CD4-positive, alpha-beta T cell treated with Interferon alpha-2 for 1 hour (primary cell): ENCODE measurements around the gene KRT84.
"Not testable (repeated sequence)": the region's sequence is repeated elsewhere in the genome, so short reads cannot be mapped to it uniquely, and the experiment has no call there.

ENCODE experiments used
- DNase-seq, 2 donors: peaks; one replicate each; pipeline ENCODE4 v3.0.0-alpha.2; 2020 to 2022

KRT84 gene

DNA sequence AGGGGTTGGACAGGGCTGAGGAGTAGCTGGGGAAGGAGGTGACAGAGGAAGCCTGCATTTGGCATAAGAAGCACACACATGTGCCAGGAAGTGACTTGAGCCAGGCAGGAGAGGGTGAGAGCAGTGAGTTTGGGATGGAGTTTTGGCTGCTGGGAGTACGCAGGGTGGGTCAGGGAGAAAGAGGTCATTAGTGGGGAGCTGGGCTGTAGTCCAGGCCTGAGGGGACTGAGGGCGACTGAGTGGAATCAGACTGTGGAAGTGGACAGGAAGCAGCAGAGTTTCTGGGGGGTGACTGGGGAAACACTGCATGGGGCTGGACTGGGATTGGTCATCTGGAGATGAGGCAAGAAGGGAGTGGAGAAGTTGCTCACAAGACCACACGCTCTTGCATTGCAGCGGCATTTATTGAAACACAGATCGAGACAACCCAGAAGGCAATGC is 25.8 kb downstream of the KRT84 start:
- no peak for DNase-seq

GRCh38 chr12:52358575-52359350 is 26.7 kb downstream of the KRT84 start:
- no peak for DNase-seq

DNA sequence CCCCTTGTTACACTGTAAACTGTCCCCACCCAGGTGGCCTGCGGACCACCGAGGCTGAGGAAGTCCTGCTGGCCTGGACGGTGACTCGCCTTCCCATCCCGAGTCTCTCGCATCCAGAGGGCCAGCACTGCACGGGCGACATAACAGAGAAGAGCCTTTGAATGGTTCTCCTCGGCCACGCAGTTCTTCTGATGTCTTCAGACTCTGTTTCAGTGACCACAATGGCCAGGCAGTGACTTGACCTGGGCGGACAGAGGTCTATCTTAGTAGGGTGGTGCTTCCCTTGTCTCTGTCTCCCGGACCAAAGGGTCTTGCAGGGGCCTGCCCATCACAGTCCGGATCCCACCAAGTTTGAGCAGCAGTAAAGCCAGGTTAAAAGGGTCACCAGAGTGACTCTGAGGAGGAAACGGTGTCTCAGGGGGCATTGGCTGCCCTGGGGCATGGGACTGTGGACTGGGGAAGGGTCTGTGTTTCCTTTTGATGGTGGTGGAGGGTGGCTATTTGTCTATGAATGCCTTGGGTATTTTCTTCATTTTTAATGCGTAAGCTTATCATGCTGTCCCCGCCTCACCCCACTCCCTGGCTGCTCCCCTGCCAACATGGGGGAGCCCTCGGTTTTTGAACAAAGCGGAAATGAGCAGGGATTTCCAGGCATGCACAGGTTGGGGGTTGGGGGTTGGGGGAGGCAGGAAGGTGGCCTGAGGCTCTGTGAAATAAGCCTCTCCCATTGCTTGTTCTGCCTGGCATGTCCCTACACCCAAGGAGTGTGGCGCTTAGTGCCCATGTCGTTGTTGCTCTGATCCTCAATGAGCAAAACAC is 28.5 kb downstream of the KRT84 start:
- DNase-seq: no peak

- DNase-seq: no peak
Observed at GRCh38 chr12:52356031-52356761, 29.3 kb downstream of the KRT84 start.

- no peak for DNase-seq
Observed at GRCh38 chr12:52355176-52355575, 30.3 kb downstream of the KRT84 start.

DNA sequence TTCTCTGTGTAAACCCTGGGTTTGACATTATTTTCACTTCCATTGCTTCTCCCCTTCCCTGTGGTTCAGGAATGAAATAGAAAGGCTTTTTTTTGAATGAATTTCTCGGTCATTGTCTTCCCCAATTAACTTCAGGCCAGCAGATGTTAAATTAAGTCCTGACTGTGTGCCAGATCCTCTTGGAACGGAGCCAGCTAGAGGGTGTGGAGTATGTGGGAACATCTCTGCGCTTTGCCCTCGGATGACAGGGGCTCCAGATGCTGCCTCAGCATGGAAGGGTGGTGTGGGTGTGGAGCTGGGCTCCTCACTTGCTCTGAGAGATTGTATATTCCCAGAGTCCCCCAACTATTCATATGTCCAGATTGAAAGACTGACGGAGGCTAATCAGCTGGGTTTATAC is 31.3 kb downstream of the KRT84 start:
- DNase-seq: no peak

DNA sequence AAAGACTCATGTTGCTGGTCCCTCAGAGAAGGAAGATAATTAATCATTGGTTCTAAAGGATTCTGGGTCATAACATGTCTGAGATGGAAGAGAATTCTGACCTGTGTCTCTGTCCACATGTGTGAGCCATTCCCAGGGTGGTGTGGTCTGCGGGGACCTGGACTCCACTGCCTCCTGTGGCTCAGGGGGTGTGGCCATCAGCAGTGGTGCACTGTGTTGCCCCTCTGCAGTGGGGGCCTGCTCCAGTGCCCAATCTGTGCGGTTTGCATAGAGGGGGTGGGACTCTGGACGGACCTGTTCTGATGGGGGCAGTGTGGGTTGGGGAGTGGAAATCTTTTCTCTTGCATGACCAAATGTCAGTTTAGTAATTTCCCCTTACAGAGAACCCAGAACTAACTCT is 31.7 kb downstream of the KRT84 start:
- no peak for DNase-seq

DNA sequence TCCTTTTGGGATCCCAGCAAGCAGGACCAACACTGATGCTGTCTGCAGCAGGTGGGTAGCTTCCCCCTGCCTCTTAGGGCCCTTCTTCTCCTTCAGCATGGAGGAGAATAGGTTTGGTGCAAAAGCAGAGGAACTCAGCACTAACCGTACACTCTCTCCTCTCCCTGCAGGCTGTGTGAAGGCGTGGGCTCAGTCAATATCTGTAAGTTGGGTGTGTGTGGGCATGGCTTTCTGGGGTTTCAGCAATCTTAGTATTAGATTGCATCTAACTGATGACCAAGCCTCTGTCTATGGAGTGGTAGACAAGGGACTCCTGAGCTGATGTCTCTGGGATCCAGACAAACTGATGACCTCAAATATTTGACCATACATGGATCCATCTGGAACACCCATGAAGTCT is 32.5 kb downstream of the KRT84 start:
- DNase-seq: no peak

- peak; percentile 54 to 72 for DNase-seq
Observed at GRCh38 chr12:52351196-52352059, 34.0 kb downstream of the KRT84 start.

DNA sequence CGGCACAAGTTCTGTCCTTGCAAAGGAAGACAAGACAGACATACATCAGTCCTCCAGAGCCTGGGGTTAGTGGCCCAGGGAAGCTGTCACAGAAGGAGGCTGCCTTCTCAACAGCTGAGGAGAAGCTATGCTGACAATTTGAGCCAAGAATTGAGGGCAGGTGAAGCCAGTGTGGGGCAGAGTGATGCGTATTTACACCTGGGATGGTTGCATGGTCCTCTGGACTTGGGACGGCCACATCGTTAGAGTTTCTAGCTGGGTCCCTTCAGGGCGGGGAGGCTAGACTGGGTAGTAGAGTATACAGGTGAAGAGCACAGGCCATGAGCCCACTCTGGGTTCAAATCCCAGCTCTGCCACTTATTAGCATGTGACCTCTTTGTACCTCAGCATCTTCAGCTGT is 34.7 kb downstream of the KRT84 start:
- no peak for DNase-seq

GRCh38 chr12:52350021-52350620 is 35.3 kb downstream of the KRT84 start:
- DNase-seq: no peak

- DNase-seq: no peak
Observed at GRCh38 chr12:52349196-52349595, 36.3 kb downstream of the KRT84 start.

DNA sequence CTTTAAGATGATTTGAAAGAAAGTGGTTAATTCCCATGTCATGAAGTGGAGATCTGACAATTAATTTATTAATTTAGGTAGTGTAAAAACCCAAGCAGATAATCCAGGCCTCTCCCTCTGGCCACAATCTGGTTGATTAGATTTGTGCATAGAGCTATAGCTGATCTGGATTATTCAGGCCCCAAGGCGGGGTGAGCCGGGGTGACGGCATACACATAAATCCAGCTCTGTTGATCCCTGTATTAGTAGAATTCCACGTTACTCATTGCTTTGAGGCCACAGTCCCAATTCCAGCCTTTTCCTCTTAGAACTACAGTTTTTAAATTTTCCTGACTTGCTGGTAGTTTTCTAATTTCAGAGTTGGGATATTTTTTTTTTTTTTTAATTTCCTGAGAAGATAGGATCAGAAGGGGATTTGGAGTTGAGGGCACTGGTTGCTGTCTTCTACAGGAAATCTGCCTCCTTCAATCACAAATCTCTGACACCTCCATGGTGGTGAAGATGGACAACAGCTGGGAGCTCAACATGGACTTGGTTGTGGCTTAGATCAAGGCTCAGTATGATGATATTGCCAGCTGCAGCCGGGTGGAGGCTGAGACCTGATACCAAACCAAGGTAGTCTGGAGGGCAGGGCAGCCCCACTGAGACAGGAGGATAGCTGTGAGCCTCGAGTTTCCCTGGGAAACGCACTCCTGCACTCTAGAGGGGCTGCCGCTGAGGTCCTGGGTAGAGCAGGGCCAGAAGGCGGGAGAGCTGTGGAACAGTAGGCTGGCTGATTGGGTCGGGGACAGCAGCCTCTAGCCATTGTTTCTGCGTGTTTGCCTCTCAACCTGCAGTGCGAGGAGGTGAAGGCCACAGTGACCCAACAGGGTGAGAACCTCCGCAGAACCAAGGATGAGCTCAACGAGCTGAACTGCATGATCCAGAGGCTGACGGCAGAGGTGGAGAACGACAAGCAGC is 37.6 kb downstream of the KRT84 start:
- no peak for DNase-seq

DNA sequence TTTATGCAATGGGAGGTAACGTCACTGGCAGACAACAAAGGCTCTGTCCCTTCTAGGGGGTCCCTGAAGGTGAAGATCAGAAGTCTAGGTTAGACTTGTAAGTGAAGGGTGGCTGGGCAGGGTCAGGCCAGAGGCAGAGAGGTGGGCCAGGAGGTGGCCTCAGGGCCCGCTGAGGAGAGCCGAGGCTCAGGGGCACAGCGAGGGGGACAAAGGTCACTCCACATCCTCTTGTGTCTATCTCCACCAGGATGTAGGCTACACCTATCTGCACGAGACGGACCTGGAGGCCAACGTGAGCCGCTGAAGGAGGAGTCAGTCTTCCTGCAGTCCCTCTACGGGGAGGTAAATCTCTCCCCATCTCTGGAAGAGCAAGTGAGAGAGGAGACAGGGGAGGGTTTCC is 38.4 kb downstream of the KRT84 start:
- no peak for DNase-seq

GRCh38 chr12:52346593-52346992 is 38.9 kb downstream of the KRT84 start:
- DNase-seq: no peak

DNA sequence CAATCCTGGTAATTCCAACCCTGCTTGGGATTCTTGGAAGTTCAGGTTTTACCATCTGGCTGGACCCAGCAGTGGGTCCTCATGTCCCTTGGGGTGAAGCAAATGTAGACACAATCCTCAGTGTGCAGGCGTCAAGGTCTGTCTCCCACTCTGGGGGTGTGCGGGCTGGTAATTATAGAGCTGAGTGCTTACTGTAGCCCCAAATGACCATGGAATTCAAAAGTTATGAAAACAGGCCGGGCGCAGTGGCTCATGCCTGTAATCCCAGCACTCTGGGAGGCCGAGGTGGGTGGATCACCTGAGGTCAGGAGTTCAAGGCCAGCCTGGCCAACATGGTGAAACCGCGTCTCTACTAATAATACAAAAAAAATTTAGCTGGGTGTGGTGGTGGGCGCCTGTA is 40.4 kb downstream of the KRT84 start:
- DNase-seq: not testable (repeated sequence)

GRCh38 chr12:52344111-52344510 is 41.3 kb downstream of the KRT84 start:
- no peak for DNase-seq

DNA sequence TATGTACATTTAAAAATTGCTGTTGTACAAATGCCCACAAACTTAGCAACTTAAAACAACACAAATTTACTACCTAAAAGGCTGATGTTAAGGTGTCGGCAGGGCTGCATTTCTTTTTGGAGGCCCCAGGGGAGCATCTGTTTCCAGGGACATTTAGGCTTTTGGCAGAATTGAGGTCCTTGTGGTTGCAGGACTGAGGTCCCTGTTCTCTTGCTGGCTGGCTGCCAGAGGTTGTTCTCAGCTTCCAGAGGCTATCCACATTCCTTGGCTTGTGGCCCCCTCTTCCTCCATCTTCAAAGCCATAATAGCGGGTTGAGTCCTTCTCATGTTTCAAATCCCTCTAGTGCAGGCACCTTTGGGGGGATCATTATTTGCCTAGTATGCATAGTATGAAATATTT is 41.9 kb downstream of the KRT84 start:
- DNase-seq: no peak

GRCh38 chr12:52342781-52343490 is 42.5 kb downstream of the KRT84 start:
- no peak for DNase-seq

GRCh38 chr12:52341066-52341580 is 44.3 kb downstream of the KRT84 start:
- no peak for DNase-seq
